Panc1 (cell line): ENCODE measurements around the gene HNF4A. TPM values are rescaled to one million over a fixed set of nuclear protein-coding genes. Genes with fewer than 3 reads are reported as not detected.

Source experiments
- ATAC-seq: fragments of 200-7000 bp; cut with Tn5 transposase; 2 replicates; pipeline ENCODE4 v1.9.1; 2020; ENCODE audit warnings: mild to moderate bottlenecking, moderate library complexity
- BruUV-seq: library from RNA; stranded (reverse); fragments of 400-500 nt; replicated peaks from 2 replicates; lab custom pipeline; 2021; lab: Mats Ljungman, UMichigan
- CTCF ChIA-PET: fragments of 300-600 bp; sonication (Branson Sonifier 250); formaldehyde crosslinking; loops from one replicate; lab custom pipeline; 2022; ENCODE audit warnings: antibody characterized with exemption; lab: Charles Lee
- POLR2A ChIA-PET: fragments of 300-600 bp; sonication (Branson Sonifier 250); formaldehyde crosslinking; loops from one replicate; lab custom pipeline; 2022; ENCODE audit warnings: antibody characterized with exemption; lab: Charles Lee
- DNase-seq: peaks from one replicate; pipeline ENCODE4 v3.0.0-alpha.2; 2010; ENCODE audit warnings: low read depth, low spot score
- H3K27ac ChIP-seq: 2 replicates; pipeline ENCODE4 v1.5.1; 2011; ENCODE audit warnings: mild to moderate bottlenecking, low read length, inconsistent platforms
- H3K27me3 ChIP-seq: fragments of 200-500 bp; sonication (Bioruptor generic); 2 replicates; pipeline ENCODE4 v1.6.0; 2014; ENCODE audit warnings: low read length, inconsistent platforms; ENCODE audit not compliant: control insufficient read depth, insufficient read depth
- H3K36me3 ChIP-seq: fragments of 200-500 bp; sonication (Bioruptor generic); 2 replicates; pipeline ENCODE4 v1.5.1; 2014; ENCODE audit warnings: inconsistent platforms, mild to moderate bottlenecking, low read length, moderate library complexity; ENCODE audit not compliant: control insufficient read depth, insufficient read depth
- H3K4me1 ChIP-seq: 2 replicates; pipeline ENCODE4 v1.5.1; 2011; ENCODE audit warnings: inconsistent platforms, mild to moderate bottlenecking, low read length, moderate library complexity; ENCODE audit not compliant: control insufficient read depth, insufficient read depth
- H3K4me3 ChIP-seq, 2 experiments: 2 replicates each; pipeline ENCODE4 v1.5.1; 2011 to 2012; ENCODE audit warnings: low read depth in 2 of 2, low read length in 2 of 2, mild to moderate bottlenecking in 2 of 2, inconsistent platforms in 1 of 2, moderate library complexity in 1 of 2
- H3K9me3 ChIP-seq: fragments of 200-500 bp; sonication (Bioruptor generic); 2 replicates; pipeline ENCODE4 v1.5.1; 2014; ENCODE audit warnings: low read depth, mild to moderate bottlenecking, inconsistent platforms, low read length, moderate library complexity; ENCODE audit not compliant: control insufficient read depth, insufficient read depth
- CTCF ChIP-seq: fragments of 450-650 bp; IDR thresholded peaks from 2 replicates; pipeline ENCODE4 v1.5.1; 2017; ENCODE audit warnings: mild to moderate bottlenecking
- POLR2AphosphoS5 ChIP-seq: IDR thresholded peaks from 2 replicates; pipeline ENCODE4 v1.6.1; 2012; ENCODE audit warnings: mild to moderate bottlenecking, low read depth, low read length, moderate library complexity
- SIN3A ChIP-seq: IDR thresholded peaks from 2 replicates; pipeline ENCODE4 v1.6.1; 2012; ENCODE audit warnings: low read depth, mild to moderate bottlenecking, low read length, moderate library complexity, borderline replicate concordance; ENCODE audit not compliant: insufficient read depth
- TCF7L2 ChIP-seq: IDR thresholded peaks from 2 replicates; pipeline ENCODE4 v1.6.1; 2011; ENCODE audit warnings: mild to moderate bottlenecking, low read depth, low read length, inconsistent platforms
- in situ Hi-C: cut with HindIII; loops from 2 replicates; pipeline ENCODE4 v1.10.0; 2016; ENCODE audit warnings: low sequenced_read_pairs, low pct_unique_long_range_greater_than_20kb
- intact Hi-C: fragments of 100-400 bp; cut with micrococcal nuclease; formaldehyde crosslinking; loops from one replicate; pipeline ENCODE4 v1.10.0; 2022; ENCODE audit not compliant: unreplicated experiment
- total RNA-seq: library from RNA; stranded (reverse); gene quantifications from one replicate; pipeline ENCODE4 v1.2.1, GENCODE V29; 2021; ENCODE audit not compliant: unreplicated experiment
- TF ChIP-seq, protein P1 (sequence below), 2 experiments: IDR thresholded peaks; 2 replicates each; pipeline ENCODE4 v1.6.1; 2011 to 2012; ENCODE audit warnings: low read depth in 2 of 2, control low read depth in 1 of 2, low read length in 1 of 2, mild to moderate bottlenecking in 1 of 2, moderate library complexity in 1 of 2; ENCODE audit not compliant: insufficient read depth in 1 of 2

HNF4A gene
- total RNA-seq, 1 experiment from 2014 or later = 0.28 TPM

GRCh38 chr20:44314870-44315269 is 40.6 kb upstream of the HNF4A start:
- Histone ChIP-seq H3K27me3 (no peaks in the 10 kb centered on the region), H3K4me3 (no peak overlapping the region), H3K4me1 (peaks cover 3% of the 10 kb centered on the region; the same call in 1 of the 2 replicates), H3K9me3 (no peaks in the 10 kb centered on the region), H3K36me3 (no peaks in the 10 kb centered on the region), H3K27ac (no peak overlapping the region)
- ChIA-PET CTCF (interaction anchor here (0.7 to 1.6 kb wide), 3 partner anchors 60 to 146 kb away, joined by 3 to 5 read pairs (median 5); no protein-coding TSS in a partner anchor), POLR2A (interaction anchor here (0.7 kb wide), 1 partner anchor 60 kb away, joined by 7 read pairs; no protein-coding TSS in a partner anchor)
- in situ Hi-C loops (no loop called here), intact Hi-C loops (loop anchor here (10.0 kb wide), 1 partner anchor 150 kb away; no protein-coding TSS in a partner anchor)
- TF ChIP-seq CTCF (no peak), POLR2AphosphoS5 (no peak), SIN3A (no peak), TCF7L2 (no peak)
- TF ChIP-seq, protein P1, sequence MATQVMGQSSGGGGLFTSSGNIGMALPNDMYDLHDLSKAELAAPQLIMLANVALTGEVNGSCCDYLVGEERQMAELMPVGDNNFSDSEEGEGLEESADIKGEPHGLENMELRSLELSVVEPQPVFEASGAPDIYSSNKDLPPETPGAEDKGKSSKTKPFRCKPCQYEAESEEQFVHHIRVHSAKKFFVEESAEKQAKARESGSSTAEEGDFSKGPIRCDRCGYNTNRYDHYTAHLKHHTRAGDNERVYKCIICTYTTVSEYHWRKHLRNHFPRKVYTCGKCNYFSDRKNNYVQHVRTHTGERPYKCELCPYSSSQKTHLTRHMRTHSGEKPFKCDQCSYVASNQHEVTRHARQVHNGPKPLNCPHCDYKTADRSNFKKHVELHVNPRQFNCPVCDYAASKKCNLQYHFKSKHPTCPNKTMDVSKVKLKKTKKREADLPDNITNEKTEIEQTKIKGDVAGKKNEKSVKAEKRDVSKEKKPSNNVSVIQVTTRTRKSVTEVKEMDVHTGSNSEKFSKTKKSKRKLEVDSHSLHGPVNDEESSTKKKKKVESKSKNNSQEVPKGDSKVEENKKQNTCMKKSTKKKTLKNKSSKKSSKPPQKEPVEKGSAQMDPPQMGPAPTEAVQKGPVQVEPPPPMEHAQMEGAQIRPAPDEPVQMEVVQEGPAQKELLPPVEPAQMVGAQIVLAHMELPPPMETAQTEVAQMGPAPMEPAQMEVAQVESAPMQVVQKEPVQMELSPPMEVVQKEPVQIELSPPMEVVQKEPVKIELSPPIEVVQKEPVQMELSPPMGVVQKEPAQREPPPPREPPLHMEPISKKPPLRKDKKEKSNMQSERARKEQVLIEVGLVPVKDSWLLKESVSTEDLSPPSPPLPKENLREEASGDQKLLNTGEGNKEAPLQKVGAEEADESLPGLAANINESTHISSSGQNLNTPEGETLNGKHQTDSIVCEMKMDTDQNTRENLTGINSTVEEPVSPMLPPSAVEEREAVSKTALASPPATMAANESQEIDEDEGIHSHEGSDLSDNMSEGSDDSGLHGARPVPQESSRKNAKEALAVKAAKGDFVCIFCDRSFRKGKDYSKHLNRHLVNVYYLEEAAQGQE (IDR thresholded peaks at IDR 0.05; ENCODE audit: insufficient read depth in 1 of 2, low read depth in 2 of 2, low read length in 1 of 2) = no peak
- BruUV-seq = no TSS peak
- ATAC-seq (no peak), DNase-seq (no peak)

DNA sequence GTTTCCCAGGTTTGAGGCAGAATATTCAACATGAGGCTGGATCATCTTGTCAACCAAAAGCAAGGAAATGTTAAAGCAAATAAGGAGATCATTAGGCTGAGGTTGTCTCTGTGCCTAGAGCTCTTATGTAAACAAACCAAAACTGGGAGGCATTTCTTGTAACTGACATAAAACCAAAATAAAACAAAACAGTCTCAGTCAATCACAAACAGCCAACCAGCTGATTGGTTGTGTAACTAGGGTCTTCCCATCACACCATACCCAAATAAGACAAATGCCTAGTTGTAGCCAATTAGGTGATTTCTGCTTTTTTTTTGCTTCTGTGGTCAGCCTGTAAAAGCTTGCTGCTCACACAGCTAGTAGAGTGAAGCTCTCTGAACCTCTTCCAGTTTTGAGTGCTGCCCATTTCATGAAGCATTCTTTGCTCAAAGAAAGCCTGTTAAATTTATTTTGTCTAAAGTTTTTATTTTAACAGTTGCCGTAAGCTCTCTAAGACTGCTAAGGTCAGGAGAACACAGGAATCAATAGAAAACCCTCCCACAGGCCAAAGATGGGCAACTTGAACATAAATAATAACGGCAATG is 35.6 kb upstream of the HNF4A start:
- H3K9me3 ChIP-seq = no peaks in the 10 kb centered on the region
- ATAC-seq (no peak), DNase-seq (no peak)
- no peaks in the 10 kb centered on the region for H3K36me3 ChIP-seq
- H3K4me1 ChIP-seq = no peaks in the 10 kb centered on the region
- no peak overlapping the region for H3K4me3 ChIP-seq
- POLR2A ChIA-PET = interaction anchor here (0.9 kb wide), 1 partner anchor 155 kb away, joined by 4 read pairs; the partner anchor contains the start of gene TTPAL
- in situ Hi-C loops = no loop called here
- TF ChIP-seq, protein P1 (IDR thresholded peaks at IDR 0.05; ENCODE audit: insufficient read depth in 1 of 2, low read depth in 2 of 2, low read length in 1 of 2) = no peak
- no peak for TF ChIP-seq SIN3A
- no peak overlapping the region for H3K27ac ChIP-seq
- CTCF ChIA-PET = interaction anchor here (1.0 kb wide), 1 partner anchor 103 kb away, joined by 3 read pairs; no protein-coding TSS in a partner anchor
- intact Hi-C loops = loop anchor here (10.0 kb wide), 1 partner anchor 145 kb away; no protein-coding TSS in a partner anchor
- H3K27me3 ChIP-seq = no peaks in the 10 kb centered on the region
- BruUV-seq = no TSS peak
